ENCODE results near the gene RRP12.
A peak's percentile ranks its signal among the peaks of the same experiment; 100 is the strongest.

RRP12 gene

GRCh38 chr10:97325754-97326153, 75.4 kb downstream of the RRP12 start:
- Mint-ChIP-seq H3K4me1 (peaks cover 31% of the 10 kb centered on the region), H3K27ac (no peak overlapping the region), H3K9me3 (no peaks in the 10 kb centered on the region), H3K36me3 (peaks cover 15% of the 10 kb centered on the region), H3K4me3 (no peak overlapping the region), H3K27me3 (no peaks in the 10 kb centered on the region)
- ATAC-seq = no peak

- Mint-ChIP-seq H3K36me3 (peaks cover 8% of the 10 kb centered on the region), H3K27me3 (no peaks in the 10 kb centered on the region), H3K4me1 (peaks cover 37% of the 10 kb centered on the region), H3K4me3 (no peak overlapping the region), H3K27ac (no peak overlapping the region), H3K9me3 (no peaks in the 10 kb centered on the region)
- ATAC-seq = no peak
Measured at GRCh38 chr10:97323501-97323900, 77.6 kb downstream of the RRP12 start.

- Mint-ChIP-seq H3K36me3 (no peaks in the 10 kb centered on the region), H3K4me3 (no peak overlapping the region), H3K9me3 (no peaks in the 10 kb centered on the region), H3K4me1 (peaks cover 38% of the 10 kb centered on the region), H3K27me3 (no peaks in the 10 kb centered on the region), H3K27ac (no peak overlapping the region)
- ATAC-seq = no peak
Measured at GRCh38 chr10:97321804-97322190, 79.3 kb downstream of the RRP12 start.

DNA sequence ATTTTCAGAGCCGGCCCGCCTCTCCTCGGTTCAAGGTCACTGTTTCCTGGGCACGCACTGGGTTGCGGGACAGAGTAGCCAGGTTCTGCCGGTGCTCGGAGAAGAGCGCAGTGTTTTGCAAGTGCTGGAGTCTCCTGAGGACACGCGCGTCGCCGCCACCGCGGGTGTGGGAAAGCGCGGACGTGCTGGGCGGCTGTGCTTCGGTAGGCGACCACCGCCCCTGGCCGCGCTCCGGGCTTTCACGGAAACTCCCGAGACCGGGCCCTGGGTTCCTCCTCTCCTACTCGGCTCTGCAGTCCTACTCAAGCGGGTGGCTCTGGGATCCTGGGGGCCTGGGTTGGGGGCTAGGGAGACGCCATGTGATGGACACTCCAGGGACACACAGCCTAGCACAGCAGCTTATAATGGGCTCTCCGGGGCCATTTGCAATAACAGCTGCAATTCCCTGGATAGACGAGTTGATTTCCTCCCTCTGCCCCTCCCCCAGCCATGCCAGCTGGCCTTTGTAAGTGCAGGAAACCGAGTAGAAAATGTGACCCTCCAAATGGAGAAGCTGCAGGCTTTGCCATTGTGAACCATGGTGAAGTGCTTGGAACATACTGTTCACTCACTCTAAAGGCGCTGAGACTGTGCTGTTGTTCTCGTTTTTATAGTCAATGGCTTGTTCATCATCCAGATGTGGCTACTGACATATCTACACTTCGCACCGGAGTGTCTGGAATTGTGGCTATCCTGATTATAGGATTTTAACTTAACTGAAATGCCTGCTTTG, 79.9 kb downstream of the RRP12 start:
- H3K27me3 Mint-ChIP-seq = no peaks in the 10 kb centered on the region
- H3K4me3 Mint-ChIP-seq = peak overlapping the region; percentile 80
- no peaks in the 10 kb centered on the region for H3K9me3 Mint-ChIP-seq
- H3K4me1 Mint-ChIP-seq = peaks cover 34% of the 10 kb centered on the region
- no peaks in the 10 kb centered on the region for H3K36me3 Mint-ChIP-seq
- ATAC-seq = no peak
- H3K27ac Mint-ChIP-seq = peak overlapping the region; percentile 59

DNA sequence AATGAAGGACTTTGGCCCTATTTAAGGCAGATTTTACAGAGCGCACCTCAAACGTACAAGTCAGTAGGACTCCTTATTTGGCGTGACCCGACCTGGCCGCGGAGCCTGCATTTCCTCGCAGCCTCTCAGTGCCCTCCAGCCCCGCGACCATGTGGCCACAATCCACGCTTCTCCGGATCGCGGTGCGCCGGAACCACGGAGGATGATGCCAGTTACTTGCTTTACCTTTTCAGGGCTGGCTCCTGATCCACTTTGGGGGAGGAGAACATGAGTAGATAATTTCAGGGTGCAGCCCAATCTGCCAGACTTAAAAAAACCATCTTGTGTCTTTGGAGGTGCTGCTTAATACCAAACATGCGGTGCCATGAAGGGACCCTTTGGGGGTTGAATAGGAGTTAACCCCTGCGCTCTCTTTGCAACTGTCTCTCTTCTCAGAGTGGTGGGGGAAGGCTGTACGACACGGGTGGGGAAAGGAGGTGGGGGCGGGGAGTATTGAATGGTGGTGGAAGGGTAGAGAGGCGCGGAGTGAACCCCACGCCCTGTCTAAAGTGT, 80.6 kb downstream of the RRP12 start:
- no peaks in the 10 kb centered on the region for H3K27me3 Mint-ChIP-seq
- H3K4me1 Mint-ChIP-seq = peaks cover 29% of the 10 kb centered on the region
- H3K36me3 Mint-ChIP-seq = no peaks in the 10 kb centered on the region
- ATAC-seq = peak; percentile 3
- H3K9me3 Mint-ChIP-seq = no peaks in the 10 kb centered on the region
- peak overlapping the region; percentile 59 for H3K27ac Mint-ChIP-seq
- peak overlapping the region; percentile 80 for H3K4me3 Mint-ChIP-seq

DNA sequence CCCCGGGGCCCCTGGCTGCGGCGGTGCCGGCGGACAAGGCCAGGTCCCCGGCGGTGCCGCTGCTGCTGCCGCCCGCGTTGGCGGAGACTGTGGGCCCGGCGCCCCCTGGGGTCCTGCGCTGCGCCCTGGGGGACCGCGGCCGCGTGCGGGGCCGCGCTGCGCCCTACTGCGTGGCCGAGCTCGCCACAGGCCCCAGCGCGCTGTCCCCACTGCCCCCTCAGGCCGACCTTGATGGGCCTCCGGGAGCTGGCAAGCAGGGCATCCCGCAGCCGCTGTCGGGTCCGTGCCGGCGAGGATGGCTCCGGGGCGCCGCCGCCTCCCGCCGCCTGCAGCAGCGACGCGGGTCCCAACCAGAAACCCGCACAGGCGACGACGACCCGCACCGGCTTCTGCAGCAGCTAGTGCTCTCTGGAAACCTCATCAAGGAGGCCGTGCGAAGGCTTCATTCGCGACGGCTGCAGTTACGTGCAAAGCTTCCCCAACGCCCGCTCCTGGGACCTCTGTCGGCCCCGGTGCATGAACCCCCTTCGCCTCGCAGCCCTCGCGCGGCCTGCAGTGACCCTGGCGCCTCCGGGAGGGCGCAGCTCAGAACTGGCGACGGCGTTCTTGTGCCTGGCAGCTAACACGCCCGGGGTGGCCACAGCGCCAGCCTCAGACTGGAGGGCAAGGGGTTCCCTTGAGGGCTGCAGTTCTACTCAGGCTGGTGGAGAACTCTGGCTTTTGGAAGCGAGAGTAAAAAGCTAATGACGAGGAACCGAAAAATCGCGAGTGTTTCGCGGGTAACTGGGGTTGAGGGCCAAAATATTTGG, 81.3 kb downstream of the RRP12 start:
- H3K27me3 Mint-ChIP-seq = no peaks in the 10 kb centered on the region
- H3K9me3 Mint-ChIP-seq = no peaks in the 10 kb centered on the region
- peaks cover 29% of the 10 kb centered on the region for H3K4me1 Mint-ChIP-seq
- H3K27ac Mint-ChIP-seq = peak overlapping the region; percentile 59
- peak overlapping the region; percentile 80 for H3K4me3 Mint-ChIP-seq
- peak; percentile 79 for ATAC-seq
- H3K36me3 Mint-ChIP-seq = no peaks in the 10 kb centered on the region

GRCh38 chr10:97318772-97319651, 82.1 kb downstream of the RRP12 start, which contains the start of gene FRAT1:
FRAT1 (plus strand) TSS chr10:97319271; CDS start chr10:97319454, 183 bp downstream.
- ATAC-seq = peak; percentile 87
- Mint-ChIP-seq H3K4me3 (peak within 1 kb of the TSS; percentile 93), H3K4me1 (peaks cover 29% of the 10 kb centered on the region), H3K36me3 (no peaks in the 10 kb centered on the region), H3K9me3 (no peaks in the 10 kb centered on the region), H3K27ac (peak within 1 kb of the TSS; percentile 99), H3K27me3 (no peaks in the 10 kb centered on the region)

DNA sequence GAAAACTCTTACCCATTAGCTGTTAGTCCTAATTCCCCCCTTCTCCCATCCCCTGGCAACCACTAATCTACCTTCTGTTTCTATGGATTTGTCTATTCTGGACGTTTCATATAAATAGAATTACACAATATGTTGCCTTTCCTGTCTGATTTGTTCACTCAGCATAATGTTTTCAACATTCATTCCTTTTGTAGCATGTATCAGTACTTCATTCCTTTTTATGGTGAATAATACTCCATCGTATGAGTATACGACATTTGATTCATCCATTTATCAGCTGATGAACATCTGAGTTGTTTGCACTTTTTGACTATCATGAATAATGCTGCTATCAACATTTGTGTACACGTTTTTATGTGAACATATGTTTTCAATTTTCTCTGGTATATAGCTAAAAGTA, 86.5 kb downstream of the RRP12 start:
- ATAC-seq = no peak
- H3K4me1 Mint-ChIP-seq = peaks cover 7% of the 10 kb centered on the region
- no peaks in the 10 kb centered on the region for H3K9me3 Mint-ChIP-seq
- no peak overlapping the region for H3K27ac Mint-ChIP-seq
- no peak overlapping the region for H3K4me3 Mint-ChIP-seq
- H3K27me3 Mint-ChIP-seq = no peaks in the 10 kb centered on the region
- no peaks in the 10 kb centered on the region for H3K36me3 Mint-ChIP-seq

- Mint-ChIP-seq H3K36me3 (no peaks in the 10 kb centered on the region), H3K9me3 (no peaks in the 10 kb centered on the region), H3K27ac (no peak overlapping the region), H3K27me3 (no peaks in the 10 kb centered on the region), H3K4me1 (no peaks in the 10 kb centered on the region), H3K4me3 (no peak overlapping the region)
- no peak for ATAC-seq
Measured at GRCh38 chr10:97312897-97313296, 88.2 kb downstream of the RRP12 start.

GRCh38 chr10:97311111-97311626, 90.0 kb downstream of the RRP12 start:
- Mint-ChIP-seq H3K27ac (no peak overlapping the region), H3K27me3 (no peaks in the 10 kb centered on the region), H3K4me1 (no peaks in the 10 kb centered on the region), H3K9me3 (no peaks in the 10 kb centered on the region), H3K36me3 (no peaks in the 10 kb centered on the region), H3K4me3 (no peak overlapping the region)
- ATAC-seq = no peak

DNA sequence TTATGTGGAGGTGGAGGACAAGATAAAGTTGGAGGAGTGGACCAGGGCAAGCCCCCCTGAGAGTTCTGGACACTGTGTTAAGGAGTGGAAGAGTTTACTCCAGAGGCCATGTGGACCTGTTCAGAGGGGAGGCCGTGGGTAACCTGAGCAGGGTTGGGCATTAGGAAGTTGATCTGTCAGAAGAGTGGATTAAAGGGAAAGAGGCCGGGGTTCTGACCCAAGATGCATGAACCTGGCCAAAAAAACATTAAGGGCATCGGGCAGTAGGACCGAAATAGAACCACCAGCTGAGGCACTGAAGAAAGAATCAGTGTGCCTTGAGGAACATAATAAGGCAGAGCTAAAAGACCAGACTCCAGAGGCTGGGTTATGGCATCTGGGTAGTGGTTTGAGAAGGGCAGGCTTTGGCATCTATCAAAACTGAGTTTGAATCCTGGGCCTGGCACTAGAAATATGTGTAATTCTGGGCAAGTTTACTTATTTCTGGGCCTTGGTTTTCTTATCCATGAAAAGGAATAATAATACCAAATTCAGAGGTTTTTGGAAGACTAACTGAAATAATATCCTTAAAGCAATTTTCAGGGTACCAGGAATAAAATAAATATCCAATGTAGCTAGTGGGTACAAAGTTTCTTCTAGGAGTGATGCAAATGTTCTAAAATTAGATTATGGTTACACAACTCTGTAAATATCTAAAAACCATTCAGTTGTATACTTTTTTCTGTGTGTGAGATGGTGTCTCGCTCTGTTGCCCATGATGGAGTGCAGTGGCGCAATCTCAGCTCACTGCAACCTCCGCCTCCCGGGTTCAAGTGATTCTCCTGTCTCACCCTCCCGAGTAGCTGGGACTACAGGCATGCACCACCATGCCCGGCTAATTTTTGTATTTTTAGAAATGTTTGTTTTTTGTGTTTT, 93.0 kb downstream of the RRP12 start:
- Mint-ChIP-seq H3K4me3 (no peak overlapping the region), H3K27ac (no peak overlapping the region), H3K9me3 (no peaks in the 10 kb centered on the region), H3K36me3 (no peaks in the 10 kb centered on the region), H3K27me3 (no peaks in the 10 kb centered on the region), H3K4me1 (no peaks in the 10 kb centered on the region)
- no peak for ATAC-seq

DNA sequence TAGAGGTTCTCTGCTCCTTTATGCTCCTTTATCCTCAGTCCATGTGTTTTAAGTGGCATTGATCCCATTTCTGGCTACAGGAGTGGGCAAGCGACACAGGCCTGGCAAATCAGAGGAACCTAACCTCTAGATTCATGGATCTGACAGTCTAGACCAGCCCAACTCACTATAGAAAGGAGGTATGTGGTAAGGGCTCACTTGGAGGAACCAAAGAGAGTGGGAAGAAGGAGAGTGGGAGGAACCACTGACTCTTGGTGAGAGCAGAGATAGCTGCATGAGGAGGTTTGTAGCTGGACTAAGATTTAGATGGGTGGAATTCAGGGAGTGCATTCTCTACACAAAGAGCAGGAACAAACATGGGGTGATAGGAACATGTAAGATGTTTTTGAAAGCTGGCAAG, 93.7 kb downstream of the RRP12 start:
- Mint-ChIP-seq H3K4me3 (no peak overlapping the region), H3K9me3 (no peaks in the 10 kb centered on the region), H3K27ac (no peak overlapping the region), H3K27me3 (no peaks in the 10 kb centered on the region), H3K4me1 (no peaks in the 10 kb centered on the region), H3K36me3 (no peaks in the 10 kb centered on the region)
- no peak for ATAC-seq
